Stimulated activated CD4-positive, alpha-beta T cell treated with anti-CD3 and anti-CD28 coated beads, TNF-alpha, amount 100 ng/mL, for 24 hours (primary cell): ENCODE results near the gene IRS1.

Experiments
- DNase-seq, 3 experiments: peaks; one replicate each; pipeline ENCODE4 v3.0.0-alpha.2; 2020; ENCODE audit warnings: low read depth in 3 of 3

IRS1 gene

GRCh38 chr2:226690461-226691024 lies 109.1 kb downstream of the IRS1 start:
- DNase-seq = no peak

GRCh38 chr2:226687641-226688253 lies 111.9 kb downstream of the IRS1 start:
- DNase-seq = no peak

- DNase-seq = no peak
These were observed 115.1 kb downstream of the IRS1 start for GRCh38 chr2:226684563-226684959.

GRCh38 chr2:226683944-226684562 lies 115.6 kb downstream of the IRS1 start:
- no peak for DNase-seq

- no peak for DNase-seq
These were observed 116.4 kb downstream of the IRS1 start for GRCh38 chr2:226683196-226683595.
